ENCODE data around the gene HS6ST3. TPM values are rescaled to one million over a fixed set of nuclear protein-coding genes. Genes with fewer than 3 reads are reported as not detected.

The HS6ST3 gene
- total RNA-seq, 4 donors from 2014 or later, result 0.04 to 0.59 (median 0.57) TPM; not detected in 1

DNA sequence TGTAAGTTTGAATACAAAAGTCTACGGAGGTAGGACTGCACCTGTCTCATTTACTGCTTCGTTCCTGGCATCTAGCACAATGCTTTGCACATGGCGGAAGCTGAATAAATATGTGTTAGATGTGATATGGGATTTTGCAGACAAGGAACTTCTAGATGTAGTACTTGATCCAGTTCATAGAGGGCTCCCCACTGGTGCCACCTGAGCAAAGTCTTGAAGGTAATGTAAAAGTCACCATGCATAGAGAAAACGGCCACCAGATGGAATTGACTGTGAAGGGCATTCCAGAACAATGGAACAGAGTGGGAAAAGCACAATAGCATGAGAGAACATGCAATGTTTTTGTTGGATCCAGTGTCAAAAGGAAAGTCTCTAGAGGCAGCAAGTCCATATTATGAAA, 209.3 kb downstream of the HS6ST3 start:
- H3K4me1 ChIP-seq, result no peaks in the 10 kb centered on the region
- H3K27me3 ChIP-seq, result no peaks in the 10 kb centered on the region
- TF ChIP-seq, protein P1, sequence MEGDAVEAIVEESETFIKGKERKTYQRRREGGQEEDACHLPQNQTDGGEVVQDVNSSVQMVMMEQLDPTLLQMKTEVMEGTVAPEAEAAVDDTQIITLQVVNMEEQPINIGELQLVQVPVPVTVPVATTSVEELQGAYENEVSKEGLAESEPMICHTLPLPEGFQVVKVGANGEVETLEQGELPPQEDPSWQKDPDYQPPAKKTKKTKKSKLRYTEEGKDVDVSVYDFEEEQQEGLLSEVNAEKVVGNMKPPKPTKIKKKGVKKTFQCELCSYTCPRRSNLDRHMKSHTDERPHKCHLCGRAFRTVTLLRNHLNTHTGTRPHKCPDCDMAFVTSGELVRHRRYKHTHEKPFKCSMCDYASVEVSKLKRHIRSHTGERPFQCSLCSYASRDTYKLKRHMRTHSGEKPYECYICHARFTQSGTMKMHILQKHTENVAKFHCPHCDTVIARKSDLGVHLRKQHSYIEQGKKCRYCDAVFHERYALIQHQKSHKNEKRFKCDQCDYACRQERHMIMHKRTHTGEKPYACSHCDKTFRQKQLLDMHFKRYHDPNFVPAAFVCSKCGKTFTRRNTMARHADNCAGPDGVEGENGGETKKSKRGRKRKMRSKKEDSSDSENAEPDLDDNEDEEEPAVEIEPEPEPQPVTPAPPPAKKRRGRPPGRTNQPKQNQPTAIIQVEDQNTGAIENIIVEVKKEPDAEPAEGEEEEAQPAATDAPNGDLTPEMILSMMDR (IDR thresholded peaks at IDR 0.05), result no peak
- no peaks in the 10 kb centered on the region for H3K9me3 ChIP-seq
- no peak for DNase-seq
- intact Hi-C loops (cut with DNase I), result no loop called here
- WGBS, 2 donors, result 61 to 75% methylated on average over 4 of the region's 4 CpGs
- no peak overlapping the region for H3K27ac ChIP-seq
- H3K4me3 ChIP-seq, result no peak overlapping the region
- no peaks in the 10 kb centered on the region for H3K36me3 ChIP-seq

DNA sequence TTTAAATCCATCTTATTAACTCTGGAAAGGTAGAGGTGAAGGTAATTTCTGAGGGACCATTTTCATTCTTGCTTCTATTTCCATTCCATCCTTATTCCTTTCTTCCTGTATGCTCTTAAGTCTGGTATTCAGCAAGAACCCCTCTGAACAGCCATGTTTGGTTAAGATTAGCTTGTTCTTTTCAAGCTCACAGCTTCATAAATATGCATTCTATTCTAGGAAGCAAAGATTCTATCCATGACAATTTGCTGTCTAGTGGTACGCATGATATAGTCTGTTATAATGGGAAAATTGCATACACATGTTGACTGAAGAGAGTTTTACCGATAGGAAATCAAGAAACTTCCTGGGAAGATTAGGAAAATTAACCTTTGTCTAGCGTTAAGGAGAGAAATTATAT, 218.7 kb downstream of the HS6ST3 start:
- no peaks in the 10 kb centered on the region for H3K4me1 ChIP-seq
- no peak for DNase-seq
- intact Hi-C loops (cut with DNase I), result no loop called here
- H3K4me3 ChIP-seq, result no peak overlapping the region
- H3K27me3 ChIP-seq, result no peaks in the 10 kb centered on the region
- 77 to 79% methylated on average over 3 of the region's 3 CpGs for WGBS, 2 donors
- H3K36me3 ChIP-seq, result no peaks in the 10 kb centered on the region
- no peak overlapping the region for H3K27ac ChIP-seq
- no peaks in the 10 kb centered on the region for H3K9me3 ChIP-seq
- TF ChIP-seq, protein P1 (IDR thresholded peaks at IDR 0.05), result no peak
- no peak for TF ChIP-seq POLR2A (IDR thresholded peaks at IDR 0.05)

DNA sequence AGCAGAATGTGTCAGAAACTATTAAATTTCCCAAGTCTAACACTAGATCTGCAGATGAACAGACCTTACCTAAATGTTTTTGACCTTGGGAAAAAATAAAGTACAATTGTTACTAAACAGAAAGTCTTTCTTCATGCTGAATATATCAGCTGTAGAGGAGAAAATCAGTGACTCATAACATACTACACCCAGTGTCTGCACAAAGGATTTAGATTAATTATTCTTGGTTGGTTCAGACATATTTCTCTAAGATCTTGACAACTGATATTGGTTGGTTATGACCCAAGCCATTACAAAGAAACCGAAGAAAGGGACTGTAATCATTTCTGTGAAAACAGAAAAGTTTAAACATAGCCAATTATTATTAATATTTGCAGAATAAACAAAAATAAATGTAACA, 225.1 kb downstream of the HS6ST3 start:
- WGBS, 2 donors, result 25 to 37% methylated on average over 1 of the region's 1 CpG
- DNase-seq, result no peak
- H3K27ac ChIP-seq, result no peak overlapping the region
- H3K4me1 ChIP-seq, result no peaks in the 10 kb centered on the region
- intact Hi-C loops (cut with DNase I), result no loop called here
- H3K4me3 ChIP-seq, result no peak overlapping the region
- H3K36me3 ChIP-seq, result no peaks in the 10 kb centered on the region
- no peaks in the 10 kb centered on the region for H3K27me3 ChIP-seq
- TF ChIP-seq, protein P1 (IDR thresholded peaks at IDR 0.05), result no peak
- TF ChIP-seq POLR2A (IDR thresholded peaks at IDR 0.05), result no peak
- H3K9me3 ChIP-seq, result no peaks in the 10 kb centered on the region

DNA sequence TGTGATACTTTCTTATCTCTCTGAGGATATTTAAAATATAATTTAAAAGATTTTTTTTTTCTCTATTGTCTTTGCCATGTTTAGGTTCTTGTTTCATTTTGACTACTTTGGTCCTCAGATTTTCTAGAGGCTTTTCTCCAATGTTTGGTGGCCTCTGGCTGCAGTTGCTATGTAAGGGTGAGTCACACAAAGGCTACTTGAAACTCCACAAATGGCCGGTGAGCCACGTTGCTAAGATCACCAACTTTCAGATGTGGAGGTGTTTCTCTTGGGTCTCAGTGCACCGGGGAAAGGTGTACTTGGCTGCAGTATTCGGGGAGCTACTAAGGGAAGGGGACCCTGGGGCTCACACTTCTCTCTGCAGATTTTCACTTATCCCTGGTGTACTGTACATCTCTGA, 248.1 kb downstream of the HS6ST3 start:
- no peak for DNase-seq
- Histone ChIP-seq H3K9me3 (no peaks in the 10 kb centered on the region), H3K27me3 (no peaks in the 10 kb centered on the region), H3K4me1 (no peaks in the 10 kb centered on the region), H3K27ac (no peak overlapping the region), H3K4me3 (no peak overlapping the region), H3K36me3 (no peaks in the 10 kb centered on the region)
- TF ChIP-seq, protein P1 (IDR thresholded peaks at IDR 0.05), result no peak
- no peak for TF ChIP-seq POLR2A (IDR thresholded peaks at IDR 0.05)
- WGBS, 2 donors, result 65 to 78% methylated on average over 3 to 4 of the region's 4 CpGs
- intact Hi-C loops (cut with DNase I), result no loop called here

DNA sequence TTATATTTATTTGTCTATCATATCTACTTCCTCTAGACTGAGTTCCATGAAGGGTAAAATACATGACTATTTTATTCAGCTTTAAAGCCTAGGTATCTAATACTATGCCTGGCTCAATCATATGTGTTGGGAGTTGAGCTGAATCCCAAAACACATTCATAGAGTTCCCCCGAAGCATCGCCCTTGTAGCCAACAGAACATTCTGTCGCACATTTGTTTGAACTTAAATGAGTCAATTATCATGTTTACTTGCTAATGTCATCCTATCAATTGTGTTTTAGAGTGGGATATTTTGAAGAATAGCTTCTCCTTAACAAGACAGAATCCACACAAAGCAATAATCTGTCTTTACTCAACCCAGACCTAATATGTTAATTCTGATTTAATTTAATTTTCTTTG, 252.4 kb downstream of the HS6ST3 start:
- Histone ChIP-seq H3K4me3 (no peak overlapping the region), H3K27me3 (no peaks in the 10 kb centered on the region), H3K4me1 (no peaks in the 10 kb centered on the region), H3K36me3 (no peaks in the 10 kb centered on the region), H3K9me3 (no peaks in the 10 kb centered on the region), H3K27ac (no peak overlapping the region)
- intact Hi-C loops (cut with DNase I), result no loop called here
- DNase-seq, result no peak
- WGBS, 2 donors, result 84% methylated on average over 3 of the region's 3 CpGs
- TF ChIP-seq POLR2A (IDR thresholded peaks at IDR 0.05), result no peak
- TF ChIP-seq, protein P1 (IDR thresholded peaks at IDR 0.05), result no peak
